ENCODE results near the gene RAB20. TPM values are rescaled to one million over a fixed set of nuclear protein-coding genes. Genes with fewer than 3 reads are reported as not detected.

Gene RAB20
- total RNA-seq, 1 experiment from 2014 or later = 12.3 TPM

DNA sequence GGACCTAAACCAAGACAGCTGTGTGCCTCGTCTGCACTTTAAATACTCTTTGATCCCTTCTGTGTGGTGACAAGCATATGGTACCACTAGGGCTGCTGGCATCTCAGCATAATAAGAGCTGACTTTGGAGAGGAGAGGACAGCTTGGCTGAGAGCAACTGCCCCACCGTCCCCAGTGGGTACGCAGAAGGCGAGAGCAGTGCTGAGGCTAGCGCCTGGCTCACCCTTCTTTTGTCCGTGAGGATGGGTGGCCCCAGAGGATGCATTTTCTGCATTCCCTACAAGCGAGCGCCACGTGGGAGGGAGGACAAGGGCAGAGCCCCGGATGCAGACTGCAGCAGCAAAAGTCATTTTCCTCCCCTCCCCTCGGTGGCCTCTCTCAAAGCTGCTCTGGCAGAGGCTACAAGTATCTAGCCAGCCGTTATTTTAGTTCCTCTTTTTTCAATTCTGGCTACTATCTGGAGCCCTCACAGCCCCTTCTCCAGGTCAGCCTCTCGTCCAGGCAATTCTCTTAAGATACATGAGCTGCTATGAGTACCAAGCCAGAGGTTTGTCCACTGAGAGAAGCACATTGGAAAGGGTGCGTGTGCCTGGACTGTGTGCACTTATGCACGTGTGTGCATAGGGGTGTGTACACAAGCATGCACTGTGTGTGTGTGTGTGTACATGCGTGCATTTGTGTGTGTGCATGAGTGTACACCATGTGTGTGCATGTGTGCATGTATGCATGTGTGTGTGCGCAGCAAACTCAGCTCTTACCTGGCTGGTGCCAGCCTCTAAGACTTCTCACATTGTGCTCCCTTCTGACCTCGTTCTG, 51.3 kb downstream of the RAB20 start:
- Mint-ChIP-seq H3K4me1 (peaks cover 2 to 8% of the 10 kb centered on the region in 2 experiments; a peak in 2 of 4 replicates), H3K27ac (no peak overlapping the region), H3K36me3 (ENCODE audit: insufficient read depth in 1 of 3, low read depth in 3 of 3) (peaks cover 17 to 61% (median 53%) of the 10 kb centered on the region in 3 experiments), H3K9me3 (no peaks in the 10 kb centered on the region), H3K27me3 (ENCODE audit: low read depth) (no peaks in the 10 kb centered on the region), H3K4me3 (no peak overlapping the region)
- no peaks in the 10 kb centered on the region for H3K9me3 ChIP-seq (ENCODE audit: control insufficient read depth, low read depth, low read length)
- H2BK120ac ChIP-seq (ENCODE audit: low read depth, low read length, poor library complexity, severe bottlenecking) = no peak overlapping the region
- H4K8ac ChIP-seq (replicated peaks; ENCODE audit: insufficient read length, low read depth, low read length) = no peak overlapping the region
- no peak overlapping the region for H3T11ph ChIP-seq (ENCODE audit: low read length)
- H2BK20ac ChIP-seq (ENCODE audit: low read depth, low read length, poor library complexity, severe bottlenecking) = no peak overlapping the region
- no peak overlapping the region for H3K9ac ChIP-seq (ENCODE audit: extremely low read depth, insufficient read length, low read length)
- no peak overlapping the region for H4K5ac ChIP-seq (ENCODE audit: insufficient read length, low read depth, low read length)
- no peak overlapping the region for H3K56ac ChIP-seq (ENCODE audit: insufficient read length, low read depth, low read length)
- H3K79me1 ChIP-seq (ENCODE audit: insufficient read depth, low read depth, low read length, poor library complexity, severe bottlenecking) = no peaks in the 10 kb centered on the region
- H3K18ac ChIP-seq (ENCODE audit: insufficient read length, low read depth, low read length) = no peak overlapping the region
- no peaks in the 10 kb centered on the region for H4K20me1 ChIP-seq (ENCODE audit: control insufficient read depth, insufficient read depth, insufficient read length)
- no peaks in the 10 kb centered on the region for H3K27me3 ChIP-seq (ENCODE audit: insufficient read depth, low read length)
- H3K27ac ChIP-seq (ENCODE audit: insufficient read length, low read depth, low read length) = no peak overlapping the region
- H3K23me2 ChIP-seq (ENCODE audit: insufficient read length, low read depth, low read length, poor library complexity, severe bottlenecking) = no peaks in the 10 kb centered on the region
- H3K4me1 ChIP-seq (ENCODE audit: insufficient read depth, low read length) = no peaks in the 10 kb centered on the region
- no peak overlapping the region for H2AFZ ChIP-seq (ENCODE audit: low read length)
- no peak overlapping the region for H3K4ac ChIP-seq (ENCODE audit: low read depth, low read length)
- no peak for DNase-seq
- no peak overlapping the region for H2BK15ac ChIP-seq (ENCODE audit: low read depth, low read length)
- H2BK12ac ChIP-seq (ENCODE audit: insufficient read length, low read depth, low read length) = no peak overlapping the region
- H3K14ac ChIP-seq (ENCODE audit: insufficient read depth, low read length) = no peak overlapping the region
- H4K91ac ChIP-seq (ENCODE audit: insufficient read length, low read depth, low read length) = no peak overlapping the region
- H3K23ac ChIP-seq (ENCODE audit: insufficient read length, low read depth, low read length) = no peak overlapping the region
- H3K79me2 ChIP-seq (ENCODE audit: insufficient read depth, low read length) = no peaks in the 10 kb centered on the region
- TF ChIP-seq, protein P1, sequence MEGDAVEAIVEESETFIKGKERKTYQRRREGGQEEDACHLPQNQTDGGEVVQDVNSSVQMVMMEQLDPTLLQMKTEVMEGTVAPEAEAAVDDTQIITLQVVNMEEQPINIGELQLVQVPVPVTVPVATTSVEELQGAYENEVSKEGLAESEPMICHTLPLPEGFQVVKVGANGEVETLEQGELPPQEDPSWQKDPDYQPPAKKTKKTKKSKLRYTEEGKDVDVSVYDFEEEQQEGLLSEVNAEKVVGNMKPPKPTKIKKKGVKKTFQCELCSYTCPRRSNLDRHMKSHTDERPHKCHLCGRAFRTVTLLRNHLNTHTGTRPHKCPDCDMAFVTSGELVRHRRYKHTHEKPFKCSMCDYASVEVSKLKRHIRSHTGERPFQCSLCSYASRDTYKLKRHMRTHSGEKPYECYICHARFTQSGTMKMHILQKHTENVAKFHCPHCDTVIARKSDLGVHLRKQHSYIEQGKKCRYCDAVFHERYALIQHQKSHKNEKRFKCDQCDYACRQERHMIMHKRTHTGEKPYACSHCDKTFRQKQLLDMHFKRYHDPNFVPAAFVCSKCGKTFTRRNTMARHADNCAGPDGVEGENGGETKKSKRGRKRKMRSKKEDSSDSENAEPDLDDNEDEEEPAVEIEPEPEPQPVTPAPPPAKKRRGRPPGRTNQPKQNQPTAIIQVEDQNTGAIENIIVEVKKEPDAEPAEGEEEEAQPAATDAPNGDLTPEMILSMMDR (conservative IDR thresholded peaks at IDR 0.05) = no peak
- H2BK5ac ChIP-seq (ENCODE audit: insufficient read length, low read length) = no peak overlapping the region
- no CpG with 5 or more reads among the region's 18 CpGs for WGBS (ENCODE audit: extremely low coverage, insufficient read length, low lambda C conversion rate)
- no peak overlapping the region for H3K4me2 ChIP-seq (ENCODE audit: insufficient read depth, insufficient read length, low read length)
- H2AK5ac ChIP-seq (ENCODE audit: insufficient read length, low read length) = no peak overlapping the region
